GM19452 (cell line): ENCODE data around the gene SEZ6L2.

ENCODE experiments used
- ATAC-seq: cut with Tn5 transposase; IDR thresholded peaks from one replicate; pipeline ENCODE4 v1.9.1; 2021; ENCODE audit not compliant: unreplicated experiment

SEZ6L2 gene

GRCh38 chr16:29830774-29831173 is 68.6 kb downstream of the SEZ6L2 start:
- no peak for ATAC-seq

DNA sequence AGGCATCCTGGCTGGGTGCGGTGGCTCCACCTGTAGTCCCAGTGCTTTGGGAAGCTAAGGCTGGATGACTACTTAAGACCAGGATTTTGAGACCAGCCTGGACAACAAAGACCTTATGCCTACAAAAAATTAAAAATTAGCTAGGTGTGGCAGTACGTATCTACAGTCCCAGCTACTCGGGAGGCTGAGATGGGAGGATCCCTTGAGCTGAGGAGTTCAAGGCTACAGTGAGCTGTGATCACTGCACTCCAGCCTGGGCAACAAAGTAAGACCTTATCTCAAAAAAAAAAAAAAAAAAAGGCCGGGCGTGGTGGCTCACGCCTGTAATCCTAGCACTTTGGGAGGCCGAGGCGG is 73.0 kb downstream of the SEZ6L2 start:
- no peak for ATAC-seq

GRCh38 chr16:29825145-29826044 is 74.0 kb downstream of the SEZ6L2 start:
- no peak for ATAC-seq

DNA sequence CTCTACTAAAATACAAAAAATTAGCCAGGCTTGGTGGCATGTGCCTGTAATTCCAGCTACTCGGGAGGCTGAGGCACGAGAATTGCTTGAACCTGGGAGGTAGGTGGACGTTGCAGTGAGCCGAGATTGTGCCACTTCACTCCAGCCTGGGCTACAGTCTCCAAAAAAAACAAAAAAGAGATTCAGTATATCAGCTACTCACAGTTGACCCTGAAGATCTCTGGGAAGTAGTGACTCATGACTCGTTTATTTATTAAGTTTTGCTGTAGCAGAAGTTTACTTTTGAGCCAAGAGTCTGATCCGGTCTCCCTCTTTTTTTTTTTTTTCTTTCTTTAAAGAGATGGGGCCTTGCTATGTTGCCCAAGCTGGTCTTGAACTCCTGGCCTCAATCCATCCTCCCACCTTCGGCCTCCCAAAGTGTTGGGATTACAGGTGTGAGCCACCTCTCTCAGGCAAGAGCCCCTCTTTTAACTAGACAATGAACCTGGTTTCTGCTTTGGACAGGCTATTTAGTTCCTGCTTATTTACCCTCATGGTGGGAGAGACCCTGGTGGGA is 74.7 kb downstream of the SEZ6L2 start:
- ATAC-seq = no peak

- ATAC-seq = no peak
These were observed 77.7 kb downstream of the SEZ6L2 start for GRCh38 chr16:29821643-29822115.
